UCSD-AML1 (cell line): Measurements from ENCODE around the gene FXYD1.

Experiments
- DNase-seq: peaks from one replicate; lab custom pipeline; 2025; ENCODE audit not compliant: unreplicated experiment; lab: John Stamatoyannopoulos, UW

FXYD1 gene

GRCh38 chr19:35160629-35161433, 22.2 kb downstream of the FXYD1 start:
- no peak for DNase-seq

DNA sequence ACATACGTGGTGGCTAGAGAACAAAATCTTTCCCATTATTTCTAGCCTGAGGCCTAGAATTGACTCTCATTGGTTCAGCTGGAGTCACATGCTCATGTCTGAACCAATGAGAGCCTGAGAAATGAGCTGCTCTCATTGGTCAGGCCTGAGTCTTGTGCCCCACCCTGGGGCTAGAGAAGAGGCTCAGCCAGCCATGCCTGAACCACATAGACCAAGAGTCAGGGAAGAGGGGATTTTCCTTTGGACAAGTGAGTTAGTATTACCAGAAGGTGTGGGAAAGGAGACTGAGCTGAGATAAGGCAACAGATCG, 22.8 kb downstream of the FXYD1 start:
- DNase-seq: no peak

DNA sequence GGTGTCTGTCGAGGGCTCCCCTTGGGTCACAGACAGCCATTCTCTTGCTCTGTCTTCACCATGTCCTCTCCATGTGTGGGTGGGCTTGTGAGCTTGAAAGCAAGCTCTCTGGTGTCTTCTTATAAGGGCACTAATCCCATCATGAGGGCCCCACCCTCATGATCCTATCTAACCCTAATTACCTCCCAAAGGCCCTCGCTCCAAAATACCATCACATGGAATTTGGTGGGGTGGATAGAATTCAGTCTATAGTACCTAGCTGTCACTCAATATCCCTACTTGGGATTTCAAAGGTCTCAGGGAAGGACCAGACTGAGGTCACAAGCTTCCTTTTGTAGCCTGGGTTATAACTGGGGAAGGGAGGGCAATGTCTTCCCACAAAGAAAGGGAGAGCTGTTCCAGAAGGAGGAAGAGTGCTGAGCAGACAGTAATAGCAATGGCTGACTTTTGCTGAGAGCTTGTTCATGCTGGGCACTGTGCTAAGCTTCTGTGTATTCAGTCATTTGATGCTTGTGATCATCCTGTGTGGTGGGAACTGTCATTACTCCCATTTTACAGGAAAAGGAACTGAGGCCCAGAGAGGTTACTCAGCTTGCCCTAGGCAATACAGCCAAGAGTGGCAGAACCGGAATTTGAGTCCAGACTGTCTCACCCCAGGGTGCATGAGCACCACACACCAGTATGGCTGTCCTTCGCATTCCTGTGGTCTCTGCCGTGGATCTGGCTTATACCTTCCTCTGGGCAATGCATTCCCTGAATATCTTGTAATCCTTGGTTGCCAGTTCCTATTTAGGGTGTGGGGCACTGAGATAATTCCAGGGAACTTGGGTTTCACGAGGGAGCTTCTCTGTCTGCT, 24.1 kb downstream of the FXYD1 start:
- DNase-seq: no peak

GRCh38 chr19:35164418-35164817, 25.8 kb downstream of the FXYD1 start:
- no peak for DNase-seq

- DNase-seq: no peak
Measured at GRCh38 chr19:35165200-35166058, 26.8 kb downstream of the FXYD1 start.

GRCh38 chr19:35166100-35167063, 27.8 kb downstream of the FXYD1 start:
- DNase-seq: no peak

- DNase-seq: no peak
Measured at GRCh38 chr19:35167251-35168119, 28.9 kb downstream of the FXYD1 start.

DNA sequence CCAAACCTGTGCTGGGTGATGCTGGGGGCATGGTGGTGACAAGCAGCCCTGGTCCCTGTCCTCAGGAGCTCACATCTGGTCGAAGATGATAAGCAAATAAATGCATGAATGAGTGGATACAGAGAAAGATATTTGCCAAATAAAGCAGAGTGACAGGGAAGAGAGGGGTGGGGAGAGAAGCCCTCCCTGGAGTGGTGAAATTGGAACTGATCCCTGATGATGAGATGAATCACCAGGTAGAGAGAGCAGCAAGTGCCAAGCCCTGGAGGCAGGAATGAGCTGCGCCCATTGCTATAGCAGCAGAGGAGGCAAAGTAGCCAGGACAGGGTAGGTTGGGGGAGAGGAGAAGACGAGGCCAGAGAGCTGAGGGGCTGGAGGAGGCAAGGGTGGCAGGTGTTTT, 29.6 kb downstream of the FXYD1 start:
- no peak for DNase-seq

GRCh38 chr19:35169221-35169995, 30.8 kb downstream of the FXYD1 start:
- no peak for DNase-seq

DNA sequence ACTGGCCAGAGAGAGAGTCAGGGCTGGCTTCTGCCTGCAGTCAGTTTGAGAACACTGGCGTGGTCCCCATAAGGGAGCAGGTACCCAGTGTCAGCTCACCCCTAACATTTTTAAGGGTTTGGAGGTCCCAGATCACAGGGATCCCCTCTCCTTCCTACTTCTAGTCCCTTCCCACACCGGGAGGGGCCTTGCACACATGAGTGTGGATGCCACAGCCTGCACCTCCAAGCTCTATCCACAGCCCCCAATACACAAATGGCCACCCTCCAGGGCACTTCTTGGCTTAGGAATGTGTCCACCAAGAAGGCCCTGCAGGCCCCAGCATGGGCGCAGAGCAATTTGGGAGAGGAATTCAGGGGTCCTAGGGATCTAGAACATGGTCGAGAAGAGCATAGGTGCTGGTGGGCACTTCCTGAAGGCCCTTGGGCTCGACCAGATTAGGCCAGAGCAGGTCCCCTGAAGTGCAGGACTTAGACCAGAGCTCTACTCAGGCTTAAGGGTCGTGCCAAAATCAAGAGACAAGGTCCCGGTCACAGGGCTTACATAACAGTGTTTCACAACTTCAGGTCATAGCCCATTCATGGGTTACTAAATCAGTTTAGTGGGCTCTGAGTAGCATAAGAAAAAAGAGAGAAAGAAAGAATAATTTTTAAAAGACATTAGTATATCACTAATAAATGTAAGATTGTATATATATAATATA, 31.9 kb downstream of the FXYD1 start:
- no peak for DNase-seq

DNA sequence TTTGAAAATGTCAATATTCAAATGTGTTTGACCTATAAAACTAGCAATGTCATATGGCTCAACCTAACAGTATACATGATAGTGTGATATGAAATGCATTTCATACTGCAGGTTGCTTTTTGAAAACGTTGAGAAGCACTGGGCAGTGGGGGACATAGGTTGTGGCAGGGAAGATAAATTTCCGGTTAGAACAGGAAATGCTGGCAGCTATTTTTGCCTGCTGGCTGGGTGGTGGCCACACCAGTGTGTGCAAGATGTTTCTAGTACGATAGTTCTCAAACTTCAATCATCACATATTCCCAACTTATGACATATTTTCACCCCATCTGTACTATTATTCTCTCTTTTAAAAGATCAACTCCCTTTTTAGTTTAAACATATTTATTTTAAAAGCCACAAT, 33.1 kb downstream of the FXYD1 start:
- DNase-seq: no peak

DNA sequence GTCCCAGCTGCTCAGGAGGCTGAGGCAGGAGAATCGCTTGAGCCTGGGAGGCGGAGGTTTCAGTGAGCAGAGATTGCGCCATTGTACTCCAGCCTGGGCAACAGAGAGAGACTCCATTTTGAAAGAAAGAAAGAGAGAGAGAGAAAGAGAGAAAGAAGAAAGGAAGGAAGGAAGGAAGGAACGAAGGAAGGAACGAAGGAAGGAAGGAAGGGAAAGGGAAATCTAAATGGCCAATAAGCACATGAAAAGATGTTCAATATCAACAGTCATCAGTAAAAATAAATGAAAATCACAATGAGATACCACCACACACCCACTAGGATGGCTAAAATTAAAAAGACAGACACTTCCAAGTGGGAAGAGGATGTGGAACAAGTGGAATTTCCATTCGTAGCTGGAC, 35.6 kb downstream of the FXYD1 start:
- DNase-seq: no peak

DNA sequence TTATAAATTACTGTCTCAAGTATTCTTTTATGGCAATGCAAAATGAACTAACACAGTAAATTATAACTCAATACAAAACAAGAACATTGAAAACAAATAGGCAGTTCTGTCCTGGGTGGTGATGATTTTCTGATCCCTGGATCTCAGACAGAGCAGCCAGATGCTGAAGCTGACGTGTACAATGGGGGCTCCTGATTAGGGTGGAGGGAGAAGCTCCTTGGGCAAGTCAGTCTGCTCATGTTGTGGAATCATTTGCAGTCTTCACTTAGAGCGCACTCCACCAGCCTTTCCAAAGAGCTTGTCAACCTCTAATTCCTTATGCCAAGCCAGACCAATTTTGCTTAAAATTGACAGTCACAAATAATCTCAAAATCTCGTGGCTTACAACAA, 37.6 kb downstream of the FXYD1 start:
- DNase-seq: no peak

GRCh38 chr19:35177377-35178274, 39.0 kb downstream of the FXYD1 start:
- DNase-seq: no peak

DNA sequence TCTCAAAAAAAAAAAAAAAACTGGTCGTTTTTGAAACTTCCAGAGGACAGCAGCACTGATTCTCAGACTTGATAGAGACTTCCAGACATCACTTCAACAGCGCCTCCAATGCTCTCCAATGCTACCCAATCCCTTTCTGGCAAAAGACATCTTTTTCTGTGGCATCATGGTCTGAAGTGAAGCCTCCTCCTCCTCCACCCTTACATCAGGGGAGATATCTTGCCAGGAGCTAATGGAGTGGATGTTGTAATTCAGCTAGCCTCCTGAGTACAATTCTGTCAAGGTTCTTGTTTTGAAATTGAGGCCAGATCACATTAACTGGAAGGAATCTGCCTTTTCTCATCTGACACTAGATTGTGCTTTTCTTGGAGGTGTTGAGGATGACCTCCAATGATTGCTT, 40.1 kb downstream of the FXYD1 start:
- no peak for DNase-seq

DNA sequence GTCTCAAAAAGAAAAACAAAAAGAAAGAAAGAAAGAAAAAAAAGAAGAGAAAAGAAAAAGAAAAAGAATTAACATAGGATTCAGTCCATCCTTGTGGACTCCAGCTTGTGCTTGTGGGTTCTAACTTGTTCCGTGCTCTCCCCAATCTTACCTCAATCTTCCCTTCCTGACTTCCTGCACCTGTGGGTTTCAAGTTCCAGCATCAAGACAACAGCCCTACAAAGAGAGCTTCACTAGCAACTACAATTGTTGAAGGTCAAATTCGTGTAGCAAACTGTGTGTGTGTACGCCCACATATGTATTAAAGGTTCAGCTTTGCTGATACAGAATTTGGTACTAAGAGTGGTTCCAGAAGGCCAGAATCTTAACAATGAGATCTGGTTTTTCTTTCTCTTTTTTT, 41.2 kb downstream of the FXYD1 start:
- no peak for DNase-seq

GRCh38 chr19:35181387-35181786, 42.8 kb downstream of the FXYD1 start:
- no peak for DNase-seq
